OCI-LY1 (cell line): ENCODE results near the gene RASA2.

ENCODE experiments used
- CTCF ChIP-seq: fragments of 200-600 bp; sonication (generic), shearing (Covaris generic); IDR thresholded peaks from 2 replicates; pipeline ENCODE4 v1.5.1; 2017; ENCODE audit warnings: mild to moderate bottlenecking, antibody characterized with exemption, low read length, moderate library complexity, mixed read lengths
- EZH2 ChIP-seq: fragments of 200-600 bp; sonication (generic), shearing (Covaris generic); IDR thresholded peaks from 2 replicates; pipeline ENCODE4 v1.8.0; 2017; ENCODE audit warnings: borderline replicate concordance, mixed run types, mild to moderate bottlenecking, antibody characterized with exemption, low read length, moderate library complexity, mixed read lengths

- TF ChIP-seq CTCF (no peak), EZH2 (no peak)
Measured at GRCh38 chr3:141442446-141442845, 44.4 kb upstream of the RASA2 start.
